Chondrocyte (in vitro differentiated cells): ENCODE measurements around the gene FOXP1. TPM values are rescaled to one million over a fixed set of nuclear protein-coding genes. Genes with fewer than 3 reads are reported as not detected.

Experiments used
- DNase-seq: peaks from one replicate; pipeline ENCODE4 v3.0.0; 2021; ENCODE audit warnings: mixed read lengths, low spot score
- H3K27ac Mint-ChIP-seq: one replicate; pipeline ENCODE4 v1.8.0; 2021; ENCODE audit warnings: mild to moderate bottlenecking, moderate library complexity, mixed read lengths; ENCODE audit not compliant: unreplicated experiment
- H3K27me3 Mint-ChIP-seq: 2 replicates; pipeline ENCODE4 v1.8.0; 2021; ENCODE audit warnings: low read depth, mixed read lengths
- H3K36me3 Mint-ChIP-seq: 2 replicates; pipeline ENCODE4 v1.8.0; 2021; ENCODE audit warnings: low read depth, mixed read lengths
- H3K4me1 Mint-ChIP-seq: 2 replicates; pipeline ENCODE4 v1.8.0; 2021; ENCODE audit warnings: low read depth, mild to moderate bottlenecking, mixed read lengths
- H3K4me3 Mint-ChIP-seq: one replicate; pipeline ENCODE4 v1.8.0; 2021; ENCODE audit warnings: mild to moderate bottlenecking, moderate library complexity, mixed read lengths; ENCODE audit not compliant: unreplicated experiment
- H3K9me3 Mint-ChIP-seq: 2 replicates; pipeline ENCODE4 v1.8.0; 2021; ENCODE audit warnings: low read depth, mixed read lengths
- total RNA-seq: library from RNA; stranded (reverse); gene quantifications from 3 replicates; pipeline ENCODE4 v1.2.1, GENCODE V29; 2021
- TF ChIP-seq, protein P1 (sequence below): fragments of 200-600 bp; sonication (generic); IDR thresholded peaks from 2 replicates; pipeline ENCODE4 v1.5.0; 2021; ENCODE audit warnings: antibody characterized with exemption, mild to moderate bottlenecking, moderate library complexity

Gene FOXP1
- total RNA-seq, 1 donor from 2014 or later: 206 TPM

DNA sequence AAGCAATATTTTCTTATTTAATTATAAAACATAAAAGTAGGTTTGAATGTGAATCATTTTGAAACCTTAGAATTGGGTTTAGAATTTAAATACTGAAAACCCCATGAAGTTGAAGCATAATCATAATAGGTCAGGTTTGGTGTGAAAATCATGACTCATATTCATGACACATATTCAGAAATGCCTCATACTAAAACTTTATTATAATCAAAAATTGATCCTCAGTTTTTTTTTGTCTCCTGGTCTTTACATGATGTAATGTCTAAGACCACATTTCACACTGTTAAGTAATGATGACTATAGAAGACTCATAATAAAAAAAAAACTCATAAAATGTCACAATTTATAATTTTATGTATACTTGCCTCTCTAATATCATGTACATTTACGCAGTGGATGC, 190.4 kb downstream of the FOXP1 start:
- Mint-ChIP-seq H3K4me3 (no peak overlapping the region), H3K27me3 (no peaks in the 10 kb centered on the region), H3K9me3 (no peaks in the 10 kb centered on the region), H3K4me1 (peaks cover 75% of the 10 kb centered on the region), H3K36me3 (peaks cover 4% of the 10 kb centered on the region), H3K27ac (peak overlapping the region; percentile 32)
- no peak for DNase-seq
- TF ChIP-seq, protein P1, sequence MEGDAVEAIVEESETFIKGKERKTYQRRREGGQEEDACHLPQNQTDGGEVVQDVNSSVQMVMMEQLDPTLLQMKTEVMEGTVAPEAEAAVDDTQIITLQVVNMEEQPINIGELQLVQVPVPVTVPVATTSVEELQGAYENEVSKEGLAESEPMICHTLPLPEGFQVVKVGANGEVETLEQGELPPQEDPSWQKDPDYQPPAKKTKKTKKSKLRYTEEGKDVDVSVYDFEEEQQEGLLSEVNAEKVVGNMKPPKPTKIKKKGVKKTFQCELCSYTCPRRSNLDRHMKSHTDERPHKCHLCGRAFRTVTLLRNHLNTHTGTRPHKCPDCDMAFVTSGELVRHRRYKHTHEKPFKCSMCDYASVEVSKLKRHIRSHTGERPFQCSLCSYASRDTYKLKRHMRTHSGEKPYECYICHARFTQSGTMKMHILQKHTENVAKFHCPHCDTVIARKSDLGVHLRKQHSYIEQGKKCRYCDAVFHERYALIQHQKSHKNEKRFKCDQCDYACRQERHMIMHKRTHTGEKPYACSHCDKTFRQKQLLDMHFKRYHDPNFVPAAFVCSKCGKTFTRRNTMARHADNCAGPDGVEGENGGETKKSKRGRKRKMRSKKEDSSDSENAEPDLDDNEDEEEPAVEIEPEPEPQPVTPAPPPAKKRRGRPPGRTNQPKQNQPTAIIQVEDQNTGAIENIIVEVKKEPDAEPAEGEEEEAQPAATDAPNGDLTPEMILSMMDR: no peak

DNA sequence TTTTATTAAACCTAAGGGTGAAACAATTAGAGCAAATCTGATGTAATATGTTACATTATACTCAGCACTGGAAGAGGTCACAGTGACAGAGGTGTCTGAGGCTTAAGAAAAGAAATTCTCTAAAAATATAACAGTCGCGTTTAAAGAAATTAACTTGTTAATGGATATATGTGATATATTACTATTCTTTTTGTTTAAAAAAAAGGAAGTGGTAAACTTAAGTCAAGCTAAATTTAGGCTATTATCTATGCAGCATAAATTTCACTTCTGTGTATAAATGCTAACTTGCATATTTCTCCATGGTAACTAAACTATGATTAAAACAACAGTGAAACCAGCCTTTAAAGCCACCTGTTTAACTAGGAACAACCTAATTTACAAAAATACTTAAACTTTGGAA, 191.3 kb downstream of the FOXP1 start:
- TF ChIP-seq, protein P1: no peak
- H3K9me3 Mint-ChIP-seq: no peaks in the 10 kb centered on the region

DNA sequence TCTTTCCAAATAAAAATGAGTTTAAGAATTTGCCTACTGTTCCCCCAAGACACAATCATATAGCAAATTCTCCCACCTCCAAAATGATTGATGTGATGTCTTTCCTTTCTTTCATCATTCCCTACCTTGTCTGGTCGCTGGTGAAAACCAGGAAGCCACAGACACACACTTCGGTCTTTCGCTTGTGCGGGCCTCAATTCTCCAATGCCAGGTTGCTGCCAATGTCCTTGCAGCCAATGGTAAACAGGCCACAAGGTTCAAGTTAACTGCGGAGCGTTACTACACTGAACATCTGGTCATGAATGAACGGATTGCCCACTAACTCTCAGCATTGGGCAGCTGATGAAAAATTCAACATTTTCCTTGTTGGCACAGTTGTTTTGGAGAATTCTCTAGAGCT, 192.2 kb downstream of the FOXP1 start:
- Mint-ChIP-seq H3K27me3 (no peaks in the 10 kb centered on the region), H3K4me1 (peaks cover 67% of the 10 kb centered on the region), H3K36me3 (peaks cover 4% of the 10 kb centered on the region), H3K9me3 (no peaks in the 10 kb centered on the region), H3K4me3 (no peak overlapping the region), H3K27ac (peak overlapping the region; percentile 79)
- TF ChIP-seq, protein P1: no peak
- no peak for DNase-seq

More for the DNA sequence above, 191.3 kb downstream of the FOXP1 start:
- Mint-ChIP-seq H3K36me3 (peaks cover 4% of the 10 kb centered on the region), H3K4me1 (peaks cover 70% of the 10 kb centered on the region), H3K27ac (peak overlapping the region; percentile 59), H3K27me3 (no peaks in the 10 kb centered on the region), H3K4me3 (no peak overlapping the region)
- no peak for DNase-seq

DNA sequence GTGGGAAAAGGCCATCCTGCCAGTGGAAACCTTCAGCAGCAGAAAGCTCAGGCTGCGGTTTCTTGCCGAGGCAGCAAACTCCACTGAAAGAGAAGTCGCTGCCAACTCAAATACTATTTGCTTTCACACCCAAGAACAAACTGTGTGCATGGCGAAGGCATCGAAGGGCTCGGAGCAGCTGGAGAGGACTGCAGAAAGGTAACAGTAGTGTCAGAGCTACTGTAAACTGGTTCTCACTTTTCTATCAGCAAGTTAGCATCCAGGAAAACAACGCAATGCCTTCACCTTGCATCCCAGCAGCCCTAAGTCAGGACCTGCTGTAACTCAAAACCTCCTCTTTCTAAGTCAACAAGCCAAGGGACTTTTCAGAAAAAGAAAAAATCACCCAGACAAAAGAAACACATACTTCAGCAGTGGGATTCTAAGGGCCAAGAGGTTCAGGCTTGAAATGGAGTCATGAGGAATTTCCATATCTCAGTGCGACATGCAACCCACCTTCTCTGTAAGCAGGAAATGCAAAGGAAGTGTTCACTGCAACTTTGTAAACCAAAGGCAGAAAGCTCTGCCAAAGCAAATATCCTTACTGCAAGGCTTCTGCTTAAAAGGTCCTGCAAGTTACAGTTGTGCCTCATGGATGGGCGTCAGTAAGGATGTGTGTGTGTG, 193.5 kb downstream of the FOXP1 start:
- Mint-ChIP-seq H3K9me3 (no peaks in the 10 kb centered on the region), H3K4me3 (peak overlapping the region; percentile 47), H3K27me3 (no peaks in the 10 kb centered on the region), H3K4me1 (peaks cover 63% of the 10 kb centered on the region), H3K36me3 (peaks cover under 1% of the 10 kb centered on the region), H3K27ac (peak overlapping the region; percentile 83)
- TF ChIP-seq, protein P1: no peak
- no peak for DNase-seq

DNA sequence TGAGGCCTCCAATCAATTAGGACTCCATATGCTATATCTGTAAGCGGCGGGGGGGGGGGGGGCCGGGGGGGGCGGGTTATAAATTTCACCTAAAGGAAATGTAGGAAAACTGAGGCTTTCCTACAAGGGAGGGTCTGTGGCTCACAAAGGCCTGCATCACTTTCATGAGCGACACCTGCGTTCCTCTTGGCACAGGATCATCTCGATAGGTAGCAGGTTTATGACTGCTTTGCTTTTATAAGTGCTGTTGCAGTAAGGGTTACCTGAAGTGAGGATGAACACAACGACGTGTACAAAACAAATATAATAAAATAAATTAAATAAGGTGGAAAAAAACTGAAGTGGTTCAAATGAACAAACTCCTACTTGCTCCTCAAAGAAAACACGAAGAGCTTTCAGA, 194.3 kb downstream of the FOXP1 start:
- TF ChIP-seq, protein P1: no peak
- no peak for DNase-seq
- peaks cover 70% of the 10 kb centered on the region for H3K4me1 Mint-ChIP-seq
- no peak overlapping the region for H3K4me3 Mint-ChIP-seq
- no peaks in the 10 kb centered on the region for H3K27me3 Mint-ChIP-seq
- H3K36me3 Mint-ChIP-seq: no peaks in the 10 kb centered on the region
- H3K9me3 Mint-ChIP-seq: no peaks in the 10 kb centered on the region
- H3K27ac Mint-ChIP-seq: no peak overlapping the region
